GM12878 (cell line): ENCODE results near the gene NEURL3. TPM values are rescaled to one million over a fixed set of nuclear protein-coding genes. Genes with fewer than 3 reads are reported as not detected.

ENCODE experiments used
- ATAC-seq: fragments of 200-7000 bp; cut with Tn5 transposase; 3 replicates; pipeline ENCODE4 v1.9.1; 2020; ENCODE audit warnings: mild to moderate bottlenecking, moderate library complexity
- BruUV-seq: library from RNA; stranded (reverse); fragments of 400-500 nt; replicated peaks from 2 replicates; lab custom pipeline; 2021; lab: Mats Ljungman, UMichigan
- CTCF ChIA-PET: fragments of 300-600 bp; sonication (Branson Sonifier 250); formaldehyde crosslinking; extraction: SDS; loops from one replicate; lab custom pipeline; 2021; ENCODE audit warnings: inconsistent platforms; lab: Yijun Ruan, JAX
- POLR2A ChIA-PET: fragments of 350-600 bp; formaldehyde crosslinking; extraction: SDS; loops from one replicate; lab custom pipeline; 2021; ENCODE audit warnings: inconsistent platforms; lab: Charles Lee
- RAD21 ChIA-PET: fragments of 300-600 bp; sonication (Branson Sonifier 250); formaldehyde crosslinking; loops from one replicate; lab custom pipeline; 2023; ENCODE audit warnings: antibody characterized with exemption; ENCODE audit not compliant: unreplicated experiment; lab: Charles Lee
- SMC1A ChIA-PET: fragments of 300-600 bp; sonication (Branson Sonifier 250); formaldehyde crosslinking; loops from one replicate; lab custom pipeline; 2023; ENCODE audit not compliant: unreplicated experiment, uncharacterized antibody; lab: Charles Lee
- DNase-seq: peaks from one replicate; pipeline ENCODE4 v3.0.0-alpha.2; 2011; ENCODE audit warnings: low read depth, low spot score
- FAIRE-seq: peaks from 3 replicates; lab custom pipeline; 2011; peaks lifted over from hg19 to GRCh38; lab: Jason Lieb, UNC
- H2AFZ ChIP-seq: 2 replicates; pipeline ENCODE4 v1.6.0; 2011; ENCODE audit warnings: low read depth, low read length, control low read depth; ENCODE audit not compliant: control insufficient read depth
- H3K27ac ChIP-seq: 2 replicates; pipeline ENCODE4 v1.5.1; 2011; ENCODE audit warnings: control low read depth; ENCODE audit not compliant: control insufficient read depth, insufficient read depth
- H3K27me3 ChIP-seq, 2 experiments: replicated peaks in 1 of 2; 2 replicates each; pipeline versions ENCODE4 v1.6.0 to v1.6.1; 2011; ENCODE audit warnings: low read length in 1 of 2; ENCODE audit not compliant: control insufficient read depth in 2 of 2, insufficient read depth in 2 of 2
- H3K36me3 ChIP-seq, 2 experiments: 2 replicates each; pipeline ENCODE4 v1.5.1; 2011; ENCODE audit warnings: low read length in 1 of 2; ENCODE audit not compliant: control insufficient read depth in 2 of 2, insufficient read depth in 2 of 2
- H3K4me1 ChIP-seq: 2 replicates; pipeline ENCODE4 v1.6.1; 2011; ENCODE audit warnings: mild to moderate bottlenecking, low read length, moderate library complexity, mixed read lengths; ENCODE audit not compliant: control insufficient read depth, insufficient read depth
- H3K4me2 ChIP-seq: 2 replicates; pipeline ENCODE4 v1.6.0; 2011; ENCODE audit warnings: control low read depth; ENCODE audit not compliant: control insufficient read depth, insufficient read depth
- H3K4me3 ChIP-seq: fragments of 200-600 bp; sonication (generic); 2 replicates; pipeline ENCODE4 v1.5.1; 2016
- H3K79me2 ChIP-seq: 2 replicates; pipeline ENCODE4 v1.6.0; 2011; ENCODE audit warnings: low read length; ENCODE audit not compliant: control insufficient read depth, insufficient read depth
- H3K9ac ChIP-seq: 2 replicates; pipeline ENCODE4 v1.8.0; 2011; ENCODE audit warnings: low read length, control low read depth, mixed read lengths; ENCODE audit not compliant: control insufficient read depth, insufficient read depth
- H3K9me3 ChIP-seq: replicated peaks from 3 replicates; pipeline ENCODE4 v1.5.1; 2011; ENCODE audit warnings: mild to moderate bottlenecking, low read length; ENCODE audit not compliant: control insufficient read depth, insufficient read depth
- H4K20me1 ChIP-seq: 2 replicates; pipeline ENCODE4 v1.6.0; 2011; ENCODE audit not compliant: control insufficient read depth, insufficient read depth
- CBX5 ChIP-seq: sonication (generic); IDR thresholded peaks from 2 replicates; pipeline ENCODE4 v1.6.1; 2016; ENCODE audit warnings: low read depth, moderate library complexity, mild to moderate bottlenecking, inconsistent platforms
- DPF2 ChIP-seq: fragments of 450-650 bp; IDR thresholded peaks from 2 replicates; pipeline ENCODE4 v1.6.1; 2017; ENCODE audit warnings: mild to moderate bottlenecking
- RFX5 ChIP-seq: IDR thresholded peaks from 2 replicates; pipeline ENCODE4 v1.6.1; 2011; ENCODE audit warnings: low read depth, low read length, improper control_type of control experiment
- RUNX3 ChIP-seq: IDR thresholded peaks from 2 replicates; pipeline ENCODE4 v1.6.1; 2012; ENCODE audit warnings: low read length, inconsistent platforms
- SP1 ChIP-seq: IDR thresholded peaks from one replicate; pipeline ENCODE4 v1.6.1; 2011; ENCODE audit warnings: low read depth, low read length
- SREBF2 ChIP-seq: IDR thresholded peaks from 2 replicates; pipeline ENCODE4 v1.6.1; 2012; ENCODE audit warnings: mild to moderate bottlenecking, low read length
- WGBS: methylation state at CpG from one replicate; pipeline ENCODE4 v1.1.6; 2016; ENCODE audit warnings: low lambda C conversion rate; ENCODE audit not compliant: insufficient replicate concordance, insufficient coverage; ENCODE audit errors: missing lambda C conversion rate; 5-methylcytosine and 5-hydroxymethylcytosine counted together
- in situ Hi-C: fragments of 300-500 bp; cut with MboI; formaldehyde crosslinking; loops from 9 replicates; pipeline ENCODE4 v1.14.3; 2018; ENCODE audit warnings: mixed read lengths
- intact Hi-C: fragments of 100-400 bp; cut with micrococcal nuclease; formaldehyde crosslinking; loops from one replicate; pipeline ENCODE4 v1.14.2; 2022; ENCODE audit not compliant: unreplicated experiment
- polyA plus RNA-seq, 11 experiments: library from polyadenylated mRNA; depleted of rRNA in 4 of 11; unstranded in 6 of 11; stranded (reverse) in 5 of 11; fragments of >200 nt; fragmentation: Nextera tagmentation in 4 of 11; fragmentation: Illumina TruSeq in 1 of 11; extraction: Ambion mirVana in 4 of 11; extraction: Trizol in 1 of 11; gene quantifications; 1 replicate in 1 of 11; 2 replicates in 10 of 11; pipeline versions ENCODE4 v1.2.1 to v1.2.3, GENCODE V29; 2011 to 2016; ENCODE audit warnings: inconsistent platforms in 2 of 11, missing spikeins in 2 of 11, low read depth in 1 of 11
- total RNA-seq, 4 experiments: library from RNA; depleted of rRNA in 3 of 4; stranded (reverse); fragments of >200 nt in 3 of 4; fragmentation: Illumina TruSeq in 1 of 4; extraction: Trizol in 1 of 4; gene quantifications; 2 replicates each; pipeline versions ENCODE4 v1.2.1 to v1.2.3, GENCODE V29; 2013 to 2021
- TF ChIP-seq, protein P1 (sequence below): IDR thresholded peaks from 2 replicates; pipeline ENCODE4 v1.6.1; 2012; ENCODE audit warnings: low read depth, low read length, improper control_type of control experiment
- TF ChIP-seq, protein P2 (sequence below), 3 experiments: IDR thresholded peaks in 2 of 3; conservative IDR thresholded peaks in 1 of 3; 2 replicates each; pipeline ENCODE4 v1.5.1; 2011; ENCODE audit warnings: low read depth in 3 of 3, low read length in 3 of 3, mild to moderate bottlenecking in 3 of 3, control low read depth in 2 of 3, moderate library complexity in 2 of 3, inconsistent platforms in 1 of 3, mixed read lengths in 1 of 3; ENCODE audit not compliant: control insufficient read depth in 2 of 3, insufficient read depth in 1 of 3; ENCODE audit errors: extremely low read depth in 1 of 3
- TF ChIP-seq, protein P3 (sequence below): IDR thresholded peaks from 2 replicates; pipeline ENCODE4 v1.6.1; 2012; ENCODE audit warnings: low read length, inconsistent platforms

NEURL3 gene
- total and polyA plus RNA-seq, 10 of the 15 experiments (the other 5 are each of a cell fraction or from before 2014, with no cell fraction given), result 0.03 to 6.3 (median 0.47) TPM

GRCh38 chr2:96517079-96517478 is 11.9 kb upstream of the NEURL3 start:
- WGBS, result 8% methylated on average over 1 of the region's 1 CpG
- no peaks in the 10 kb centered on the region for H4K20me1 ChIP-seq
- H3K4me1 ChIP-seq, result no peaks in the 10 kb centered on the region; the same call in 1 of the 2 replicates
- no peak overlapping the region for H3K4me3 ChIP-seq
- no peak for TF ChIP-seq DPF2
- TF ChIP-seq CBX5, result peak; percentile 59; the same call in 1 of the 2 replicates
- no peaks in the 10 kb centered on the region; the same call in 1 of the 3 replicates for H3K9me3 ChIP-seq
- SMC1A ChIA-PET, result interaction anchor here (0.7 to 1.4 kb wide), 3 partner anchors 8 to 245 kb away, joined by 3 to 6 read pairs (median 3); no protein-coding TSS in a partner anchor
- no peak overlapping the region for H3K4me2 ChIP-seq
- H3K79me2 ChIP-seq, result no peaks in the 10 kb centered on the region
- CTCF ChIA-PET, result interaction anchor here (1.7 to 2.7 kb wide), 4 partner anchors 8 to 110 kb away, joined by 5 to 15 read pairs (median 6); no protein-coding TSS in a partner anchor
- in situ Hi-C loops, result no loop called here
- ATAC-seq (no peak), FAIRE-seq (no peak), DNase-seq (no peak)
- H3K27me3 ChIP-seq, result no peaks in the 10 kb centered on the region
- H3K36me3 ChIP-seq, result no peaks in the 10 kb centered on the region
- no peak overlapping the region for H2AFZ ChIP-seq
- H3K27ac ChIP-seq, result no peak overlapping the region
- no TSS peak for BruUV-seq
- intact Hi-C loops, result no loop called here
- POLR2A ChIA-PET, result no interaction called here
- no peak overlapping the region for H3K9ac ChIP-seq
- RAD21 ChIA-PET, result no interaction called here

DNA sequence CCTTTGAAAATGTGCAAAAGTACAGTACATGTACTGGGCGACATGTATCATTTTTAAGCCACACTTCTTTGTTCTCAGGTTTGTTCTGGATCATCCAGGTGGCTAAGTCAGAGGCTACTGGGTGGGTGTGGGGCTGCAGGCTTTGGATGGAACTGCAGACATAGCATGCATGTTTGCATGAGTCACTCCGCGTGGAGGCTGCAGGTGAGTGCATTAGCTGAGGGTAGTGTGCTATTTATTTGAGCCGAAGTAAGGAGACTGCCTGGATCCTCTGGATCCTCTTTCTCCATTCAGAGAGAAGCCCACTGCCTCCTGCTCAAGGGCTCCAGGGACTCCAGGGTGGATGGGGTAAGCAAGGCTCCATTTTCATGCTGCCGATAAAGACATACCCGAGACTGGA is 9.4 kb upstream of the NEURL3 start:
- no peak for ATAC-seq

More for the DNA sequence above, 9.4 kb upstream of the NEURL3 start:
- POLR2A ChIA-PET, result interaction anchor here (1.4 kb wide), 1 partner anchor 12 kb away, joined by 4 read pairs; no protein-coding TSS in a partner anchor
- intact Hi-C loops (no loop called here), in situ Hi-C loops (no loop called here)
- TF ChIP-seq, protein P1, sequence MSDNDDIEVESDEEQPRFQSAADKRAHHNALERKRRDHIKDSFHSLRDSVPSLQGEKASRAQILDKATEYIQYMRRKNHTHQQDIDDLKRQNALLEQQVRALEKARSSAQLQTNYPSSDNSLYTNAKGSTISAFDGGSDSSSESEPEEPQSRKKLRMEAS, result no peak
- TF ChIP-seq, protein P2, sequence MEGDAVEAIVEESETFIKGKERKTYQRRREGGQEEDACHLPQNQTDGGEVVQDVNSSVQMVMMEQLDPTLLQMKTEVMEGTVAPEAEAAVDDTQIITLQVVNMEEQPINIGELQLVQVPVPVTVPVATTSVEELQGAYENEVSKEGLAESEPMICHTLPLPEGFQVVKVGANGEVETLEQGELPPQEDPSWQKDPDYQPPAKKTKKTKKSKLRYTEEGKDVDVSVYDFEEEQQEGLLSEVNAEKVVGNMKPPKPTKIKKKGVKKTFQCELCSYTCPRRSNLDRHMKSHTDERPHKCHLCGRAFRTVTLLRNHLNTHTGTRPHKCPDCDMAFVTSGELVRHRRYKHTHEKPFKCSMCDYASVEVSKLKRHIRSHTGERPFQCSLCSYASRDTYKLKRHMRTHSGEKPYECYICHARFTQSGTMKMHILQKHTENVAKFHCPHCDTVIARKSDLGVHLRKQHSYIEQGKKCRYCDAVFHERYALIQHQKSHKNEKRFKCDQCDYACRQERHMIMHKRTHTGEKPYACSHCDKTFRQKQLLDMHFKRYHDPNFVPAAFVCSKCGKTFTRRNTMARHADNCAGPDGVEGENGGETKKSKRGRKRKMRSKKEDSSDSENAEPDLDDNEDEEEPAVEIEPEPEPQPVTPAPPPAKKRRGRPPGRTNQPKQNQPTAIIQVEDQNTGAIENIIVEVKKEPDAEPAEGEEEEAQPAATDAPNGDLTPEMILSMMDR (IDR thresholded peaks at IDR 0.05 in 2 of 3, conservative IDR thresholded peaks at IDR 0.05 in 1 of 3; ENCODE audit: control insufficient read depth in 2 of 3, extremely low read depth in 1 of 3, insufficient read depth in 1 of 3, low read depth in 3 of 3, low read length in 3 of 3), result no peak
- TF ChIP-seq SREBF2, result no peak
- TF ChIP-seq SP1, result no peak
- TF ChIP-seq RUNX3, result no peak
- TF ChIP-seq RFX5, result no peak
- TF ChIP-seq, protein P3, sequence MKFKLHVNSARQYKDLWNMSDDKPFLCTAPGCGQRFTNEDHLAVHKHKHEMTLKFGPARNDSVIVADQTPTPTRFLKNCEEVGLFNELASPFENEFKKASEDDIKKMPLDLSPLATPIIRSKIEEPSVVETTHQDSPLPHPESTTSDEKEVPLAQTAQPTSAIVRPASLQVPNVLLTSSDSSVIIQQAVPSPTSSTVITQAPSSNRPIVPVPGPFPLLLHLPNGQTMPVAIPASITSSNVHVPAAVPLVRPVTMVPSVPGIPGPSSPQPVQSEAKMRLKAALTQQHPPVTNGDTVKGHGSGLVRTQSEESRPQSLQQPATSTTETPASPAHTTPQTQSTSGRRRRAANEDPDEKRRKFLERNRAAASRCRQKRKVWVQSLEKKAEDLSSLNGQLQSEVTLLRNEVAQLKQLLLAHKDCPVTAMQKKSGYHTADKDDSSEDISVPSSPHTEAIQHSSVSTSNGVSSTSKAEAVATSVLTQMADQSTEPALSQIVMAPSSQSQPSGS, result no peak
- Histone ChIP-seq H2AFZ (no peak overlapping the region), H3K4me3 (no peak overlapping the region), H3K36me3 (no peaks in the 10 kb centered on the region), H3K4me1 (peaks cover 4% of the 10 kb centered on the region), H3K9ac (no peak overlapping the region), H3K27me3 (no peaks in the 10 kb centered on the region), H3K27ac (no peak overlapping the region), H3K4me2 (no peak overlapping the region), H3K79me2 (no peaks in the 10 kb centered on the region), H4K20me1 (no peaks in the 10 kb centered on the region), H3K9me3 (no peaks in the 10 kb centered on the region; the same call in 1 of the 3 replicates)
- RAD21 ChIA-PET, result no interaction called here
- CTCF ChIA-PET, result interaction anchor here (3.0 to 13.0 kb wide), 2 partner anchors 40 to 107 kb away, joined by 19 to 307 read pairs; no protein-coding TSS in a partner anchor
- WGBS, result 96% methylated on average over 6 of the region's 6 CpGs
- DNase-seq (no peak), FAIRE-seq (no peak)
- no TSS peak for BruUV-seq
- SMC1A ChIA-PET, result no interaction called here
